WERI-Rb-1 (cell line): Measurements from ENCODE around the gene HOXC5.

Experiments
- DNase-seq: peaks from one replicate; pipeline ENCODE4 v3.0.0-alpha.2; 2020
- H3K27ac ChIP-seq: fragments of 250-450 bp; sonication (Bioruptor Pico); 2 replicates; pipeline ENCODE4 v1.5.1; 2020; ENCODE audit warnings: mild to moderate bottlenecking, moderate library complexity
- H3K27me3 ChIP-seq: fragments of 250-450 bp; sonication (Bioruptor Pico); 2 replicates; pipeline ENCODE4 v1.5.1; 2021; ENCODE audit warnings: mild to moderate bottlenecking, low read depth, moderate library complexity; ENCODE audit not compliant: insufficient read depth, severe bottlenecking
- H3K36me3 ChIP-seq: fragments of 250-450 bp; sonication (Bioruptor Pico); 2 replicates; pipeline ENCODE4 v1.5.1; 2020; ENCODE audit warnings: mild to moderate bottlenecking, moderate library complexity
- H3K4me3 ChIP-seq: 2 replicates; pipeline ENCODE4 v1.5.1; 2011; ENCODE audit warnings: low read depth, mild to moderate bottlenecking, control low read depth, low read length
- H3K9me3 ChIP-seq: fragments of 250-450 bp; sonication (Bioruptor Pico); 2 replicates; pipeline ENCODE4 v1.5.1; 2021; ENCODE audit warnings: mild to moderate bottlenecking, moderate library complexity; ENCODE audit not compliant: severe bottlenecking
- CTCF ChIP-seq: IDR thresholded peaks from 2 replicates; pipeline ENCODE4 v1.5.1; 2011; ENCODE audit warnings: low read depth, mild to moderate bottlenecking, control low read depth, inconsistent platforms, low read length

The HOXC5 gene

GRCh38 chr12:54012631-54013409 lies 20.0 kb upstream of the HOXC5 start:
- H3K27ac ChIP-seq, result peak overlapping the region; percentile 35
- peak; percentile 39; the same call in 1 of the 2 replicates for TF ChIP-seq CTCF
- H3K27me3 ChIP-seq, result no peaks in the 10 kb centered on the region
- H3K36me3 ChIP-seq, result no peaks in the 10 kb centered on the region
- DNase-seq, result no peak
- H3K9me3 ChIP-seq, result no peaks in the 10 kb centered on the region
- H3K4me3 ChIP-seq, result no peak overlapping the region

- Histone ChIP-seq H3K36me3 (no peaks in the 10 kb centered on the region), H3K4me3 (no peak overlapping the region), H3K27me3 (no peaks in the 10 kb centered on the region), H3K9me3 (no peaks in the 10 kb centered on the region), H3K27ac (peak overlapping the region; percentile 60)
- no peak for TF ChIP-seq CTCF
- DNase-seq, result no peak
Measured at GRCh38 chr12:54014377-54015017, 18.4 kb upstream of the HOXC5 start.

- DNase-seq, result no peak
- no peaks in the 10 kb centered on the region for H3K27me3 ChIP-seq
- no peaks in the 10 kb centered on the region for H3K9me3 ChIP-seq
- no peak overlapping the region for H3K4me3 ChIP-seq
- H3K27ac ChIP-seq, result no peak overlapping the region
- H3K36me3 ChIP-seq, result no peaks in the 10 kb centered on the region; the same call in 1 of the 2 replicates
- no peak for TF ChIP-seq CTCF
Measured at GRCh38 chr12:54015018-54015931, 17.6 kb upstream of the HOXC5 start.

- Histone ChIP-seq H3K27me3 (no peaks in the 10 kb centered on the region), H3K4me3 (no peak overlapping the region)
- DNase-seq, result no peak
Measured at GRCh38 chr12:54016051-54016450, 16.8 kb upstream of the HOXC5 start.

GRCh38 chr12:54016478-54016964 lies 16.3 kb upstream of the HOXC5 start:
- peak overlapping the region; percentile 73 for H3K4me3 ChIP-seq
- no peak for DNase-seq
- H3K27me3 ChIP-seq, result no peaks in the 10 kb centered on the region
- H3K27ac ChIP-seq, result peak overlapping the region; percentile 97
- no peaks in the 10 kb centered on the region; the same call in 1 of the 2 replicates for H3K36me3 ChIP-seq
- no peak for TF ChIP-seq CTCF
- no peaks in the 10 kb centered on the region for H3K9me3 ChIP-seq

More at GRCh38 chr12:54016051-54016450, 16.8 kb upstream of the HOXC5 start:
- Histone ChIP-seq H3K27ac (no peak overlapping the region), H3K9me3 (no peaks in the 10 kb centered on the region), H3K36me3 (no peaks in the 10 kb centered on the region; the same call in 1 of the 2 replicates)
- no peak for TF ChIP-seq CTCF
